ENCODE results near the gene EPB41L2.
"Not testable (repeated sequence)": the region's sequence is repeated elsewhere in the genome, so short reads cannot be mapped to it uniquely, and the experiment has no call there.

Gene EPB41L2

GRCh38 chr6:130994319-130995097, 68.5 kb downstream of the EPB41L2 start:
- no peak overlapping the region for H3K27ac Mint-ChIP-seq
- no peaks in the 10 kb centered on the region for H3K4me1 Mint-ChIP-seq (ENCODE audit: low read depth)
- no peaks in the 10 kb centered on the region for H3K27me3 Mint-ChIP-seq
- no peak overlapping the region for H3K4me3 Mint-ChIP-seq
- H3K36me3 Mint-ChIP-seq: peaks cover 2% of the 10 kb centered on the region
- H3K9me3 Mint-ChIP-seq (ENCODE audit: low read depth): no peaks in the 10 kb centered on the region

GRCh38 chr6:130993292-130993765, 69.7 kb downstream of the EPB41L2 start:
- peaks cover 2% of the 10 kb centered on the region for H3K36me3 Mint-ChIP-seq
- H3K27ac Mint-ChIP-seq: no peak overlapping the region
- H3K4me3 Mint-ChIP-seq: no peak overlapping the region
- no peaks in the 10 kb centered on the region for H3K9me3 Mint-ChIP-seq (ENCODE audit: low read depth)
- H3K4me1 Mint-ChIP-seq (ENCODE audit: low read depth): no peaks in the 10 kb centered on the region
- no peaks in the 10 kb centered on the region for H3K27me3 Mint-ChIP-seq

GRCh38 chr6:130991422-130992137, 71.5 kb downstream of the EPB41L2 start:
- Mint-ChIP-seq H3K4me1 (ENCODE audit: low read depth) (no peaks in the 10 kb centered on the region), H3K36me3 (peaks cover 2% of the 10 kb centered on the region), H3K9me3 (ENCODE audit: low read depth) (no peaks in the 10 kb centered on the region), H3K27ac (no peak overlapping the region), H3K4me3 (no peak overlapping the region), H3K27me3 (no peaks in the 10 kb centered on the region)

GRCh38 chr6:130987539-130987938, 75.5 kb downstream of the EPB41L2 start:
- not testable (repeated sequence) for H3K4me3 Mint-ChIP-seq; H3K9me3 Mint-ChIP-seq (ENCODE audit: low read depth); H3K4me1 Mint-ChIP-seq (ENCODE audit: low read depth); H3K27ac Mint-ChIP-seq; H3K27me3 Mint-ChIP-seq; H3K36me3 Mint-ChIP-seq

- H3K4me3 Mint-ChIP-seq: no peak overlapping the region
- peaks cover 9% of the 10 kb centered on the region for H3K4me1 Mint-ChIP-seq (ENCODE audit: low read depth)
- peaks cover 7% of the 10 kb centered on the region for H3K9me3 Mint-ChIP-seq (ENCODE audit: low read depth)
- peaks cover 8% of the 10 kb centered on the region for H3K36me3 Mint-ChIP-seq
- H3K27ac Mint-ChIP-seq: no peak overlapping the region
- H3K27me3 Mint-ChIP-seq: no peaks in the 10 kb centered on the region
Measured at GRCh38 chr6:130985115-130985514, 77.9 kb downstream of the EPB41L2 start.

GRCh38 chr6:130982941-130983456, 80.0 kb downstream of the EPB41L2 start:
- H3K36me3 Mint-ChIP-seq: peaks cover 15% of the 10 kb centered on the region
- peaks cover 14% of the 10 kb centered on the region for H3K4me1 Mint-ChIP-seq (ENCODE audit: low read depth)
- H3K4me3 Mint-ChIP-seq: no peak overlapping the region
- H3K9me3 Mint-ChIP-seq (ENCODE audit: low read depth): peaks cover 7% of the 10 kb centered on the region
- no peaks in the 10 kb centered on the region for H3K27me3 Mint-ChIP-seq
- no peak overlapping the region for H3K27ac Mint-ChIP-seq

GRCh38 chr6:130982135-130982534, 80.9 kb downstream of the EPB41L2 start:
- peaks cover 14% of the 10 kb centered on the region for H3K4me1 Mint-ChIP-seq (ENCODE audit: low read depth)
- H3K9me3 Mint-ChIP-seq (ENCODE audit: low read depth): peaks cover 7% of the 10 kb centered on the region
- H3K36me3 Mint-ChIP-seq: peaks cover 15% of the 10 kb centered on the region
- H3K4me3 Mint-ChIP-seq: no peak overlapping the region
- H3K27ac Mint-ChIP-seq: no peak overlapping the region
- H3K27me3 Mint-ChIP-seq: no peaks in the 10 kb centered on the region

GRCh38 chr6:130981409-130981808, 81.6 kb downstream of the EPB41L2 start:
- Mint-ChIP-seq H3K27me3 (no peaks in the 10 kb centered on the region), H3K4me1 (ENCODE audit: low read depth) (peaks cover 14% of the 10 kb centered on the region), H3K27ac (no peak overlapping the region), H3K9me3 (ENCODE audit: low read depth) (peaks cover 7% of the 10 kb centered on the region), H3K36me3 (peaks cover 15% of the 10 kb centered on the region), H3K4me3 (no peak overlapping the region)

- H3K4me3 Mint-ChIP-seq: peak overlapping the region; percentile 1
- no peaks in the 10 kb centered on the region for H3K9me3 Mint-ChIP-seq (ENCODE audit: low read depth)
- H3K4me1 Mint-ChIP-seq (ENCODE audit: low read depth): peaks cover 14% of the 10 kb centered on the region
- no peak overlapping the region for H3K27ac Mint-ChIP-seq
- H3K36me3 Mint-ChIP-seq: peaks cover 10% of the 10 kb centered on the region
- H3K27me3 Mint-ChIP-seq: no peaks in the 10 kb centered on the region
Measured at GRCh38 chr6:130980310-130981032, 82.6 kb downstream of the EPB41L2 start.

GRCh38 chr6:130978660-130979396, 84.2 kb downstream of the EPB41L2 start:
- Mint-ChIP-seq H3K36me3 (peaks cover 7% of the 10 kb centered on the region), H3K9me3 (ENCODE audit: low read depth) (no peaks in the 10 kb centered on the region), H3K4me3 (no peak overlapping the region), H3K27me3 (no peaks in the 10 kb centered on the region), H3K27ac (no peak overlapping the region), H3K4me1 (ENCODE audit: low read depth) (peaks cover 14% of the 10 kb centered on the region)

- Mint-ChIP-seq H3K27ac (no peak overlapping the region), H3K4me3 (no peak overlapping the region), H3K9me3 (ENCODE audit: low read depth) (no peaks in the 10 kb centered on the region), H3K36me3 (peaks cover 7% of the 10 kb centered on the region), H3K27me3 (no peaks in the 10 kb centered on the region), H3K4me1 (ENCODE audit: low read depth) (peaks cover 14% of the 10 kb centered on the region)
Measured at GRCh38 chr6:130978180-130978579, 84.9 kb downstream of the EPB41L2 start.

GRCh38 chr6:130975325-130975724, 87.7 kb downstream of the EPB41L2 start:
- peaks cover 7% of the 10 kb centered on the region for H3K4me1 Mint-ChIP-seq (ENCODE audit: low read depth)
- H3K4me3 Mint-ChIP-seq: no peak overlapping the region
- no peaks in the 10 kb centered on the region for H3K9me3 Mint-ChIP-seq (ENCODE audit: low read depth)

GRCh38 chr6:130973521-130974277, 89.3 kb downstream of the EPB41L2 start:
- no peaks in the 10 kb centered on the region for H3K4me1 Mint-ChIP-seq (ENCODE audit: low read depth)
- H3K9me3 Mint-ChIP-seq (ENCODE audit: low read depth): no peaks in the 10 kb centered on the region
- H3K36me3 Mint-ChIP-seq: peaks cover under 1% of the 10 kb centered on the region
- no peaks in the 10 kb centered on the region for H3K27me3 Mint-ChIP-seq
- H3K4me3 Mint-ChIP-seq: no peak overlapping the region
- no peak overlapping the region for H3K27ac Mint-ChIP-seq

More at GRCh38 chr6:130975325-130975724, 87.7 kb downstream of the EPB41L2 start:
- Mint-ChIP-seq H3K27me3 (no peaks in the 10 kb centered on the region), H3K36me3 (peaks cover 7% of the 10 kb centered on the region), H3K27ac (no peak overlapping the region)

- no peak overlapping the region for H3K27ac Mint-ChIP-seq
- H3K4me3 Mint-ChIP-seq: no peak overlapping the region
- no peaks in the 10 kb centered on the region for H3K36me3 Mint-ChIP-seq
- no peaks in the 10 kb centered on the region for H3K27me3 Mint-ChIP-seq
- H3K4me1 Mint-ChIP-seq (ENCODE audit: low read depth): no peaks in the 10 kb centered on the region
- H3K9me3 Mint-ChIP-seq (ENCODE audit: low read depth): no peaks in the 10 kb centered on the region
Measured at GRCh38 chr6:130971504-130971903, 91.5 kb downstream of the EPB41L2 start.
